Measurements from ENCODE around the gene RAD51B.

- TF ChIP-seq EZH2 (IDR thresholded peaks at IDR 0.05; ENCODE audit: low read length, unreplicated experiment) (no peak), CTCF (conservative IDR thresholded peaks at IDR 0.05; ENCODE audit: low read depth, low read length) (no peak)
These were observed 425.8 kb downstream of the RAD51B start for GRCh38 chr14:68245146-68246073.

Measured in PC-3 (cell line).